HCT116 (cell line): ENCODE results near the gene PTHLH. TPM values are rescaled to one million over a fixed set of nuclear protein-coding genes. Genes with fewer than 3 reads are reported as not detected.

ENCODE experiments used
- ATAC-seq: fragments of 200-7000 bp; cut with Tn5 transposase; 2 replicates; pipeline ENCODE4 v1.9.1; 2020; ENCODE audit warnings: mild to moderate bottlenecking, moderate library complexity
- BruUV-seq: library from RNA; stranded (reverse); fragments of 400-500 nt; replicated peaks from 2 replicates; lab custom pipeline; 2021; lab: Mats Ljungman, UMichigan
- CTCF ChIA-PET: fragments of 300-600 bp; sonication (Branson Sonifier 250); formaldehyde crosslinking; loops from one replicate; lab custom pipeline; 2021; ENCODE audit warnings: antibody characterized with exemption; lab: Charles Lee
- POLR2A ChIA-PET: fragments of 300-600, 350-600 bp; sonication (Branson Sonifier 250); formaldehyde crosslinking; loops from one replicate; lab custom pipeline; 2021; ENCODE audit warnings: antibody characterized with exemption; lab: Charles Lee
- RAD21 ChIA-PET, 2 experiments: fragments of 300-600 bp; sonication (Branson Sonifier 250); formaldehyde crosslinking; loops; one replicate each; lab custom pipeline; 2023; ENCODE audit warnings: low total read pairs in 2 of 2; ENCODE audit not compliant: uncharacterized antibody in 2 of 2, unreplicated experiment in 2 of 2, low non-redundant PET in 1 of 2; lab: Charles Lee
- DNase-seq: peaks from one replicate; pipeline ENCODE4 v3.0.0-alpha.2; 2010; ENCODE audit warnings: low read depth, low spot score
- H2AFZ ChIP-seq: fragments of 200-600 bp; shearing (Covaris generic), sonication (generic); 2 replicates; pipeline ENCODE4 v1.6.1; 2017; ENCODE audit warnings: low read depth, mixed run types, mixed read lengths, antibody characterized with exemption, low read length; ENCODE audit not compliant: poor library complexity, severe bottlenecking
- H3K27ac ChIP-seq: 2 replicates; pipeline ENCODE4 v1.5.1; 2012; ENCODE audit warnings: low read depth, low read length
- H3K27me3 ChIP-seq: fragments of 200-600 bp; sonication (generic); 2 replicates; pipeline ENCODE4 v1.6.1; 2016; ENCODE audit warnings: mixed run types, low read length, mixed read lengths; ENCODE audit not compliant: insufficient read depth
- H3K36me3 ChIP-seq, 2 experiments: fragments of 200-500 bp in 1 of 2; fragments of 200-600 bp in 1 of 2; sonication (Bioruptor generic) in 1 of 2; sonication (generic) in 1 of 2; 2 replicates each; pipeline versions ENCODE4 v1.5.1 to v1.6.1; 2014 to 2016; ENCODE audit warnings: low read length in 2 of 2, inconsistent platforms in 1 of 2, mixed read lengths in 1 of 2, mixed run types in 1 of 2; ENCODE audit not compliant: insufficient read depth in 2 of 2, control insufficient read depth in 1 of 2
- H3K4me1 ChIP-seq, 2 experiments: fragments of 200-600 bp in 1 of 2; sonication (generic) in 1 of 2; 2 replicates each; pipeline versions ENCODE4 v1.5.1 to v1.6.1; 2012 to 2017; ENCODE audit warnings: low read length in 2 of 2, inconsistent platforms in 1 of 2, mild to moderate bottlenecking in 1 of 2, mixed read lengths in 1 of 2, mixed run types in 1 of 2, moderate library complexity in 1 of 2; ENCODE audit not compliant: insufficient read depth in 2 of 2, control insufficient read depth in 1 of 2
- H3K4me2 ChIP-seq: fragments of 200-600 bp; sonication (generic); 2 replicates; pipeline ENCODE4 v1.6.1; 2017; ENCODE audit warnings: mixed run types, low read length, mixed read lengths
- H3K4me3 ChIP-seq, 2 experiments: fragments of 200-600 bp in 1 of 2; sonication (generic) in 1 of 2; replicated peaks in 1 of 2; 2 replicates each; pipeline ENCODE4 v1.5.1; 2011 to 2016; ENCODE audit warnings: low read length in 2 of 2, control low read depth in 1 of 2, low read depth in 1 of 2, mild to moderate bottlenecking in 1 of 2, mixed read lengths in 1 of 2, mixed run types in 1 of 2
- H3K79me2 ChIP-seq: fragments of 200-600 bp; sonication (generic); 2 replicates; pipeline ENCODE4 v1.6.1; 2017; ENCODE audit warnings: mild to moderate bottlenecking, mixed run types, low read length, moderate library complexity, mixed read lengths; ENCODE audit not compliant: insufficient read depth
- H3K9ac ChIP-seq: fragments of 200-600 bp; sonication (generic); 2 replicates; pipeline ENCODE4 v1.6.1; 2016; ENCODE audit warnings: low read length, mixed read lengths
- H3K9me2 ChIP-seq: fragments of 200-600 bp; sonication (generic), shearing (Covaris generic); 2 replicates; pipeline ENCODE4 v1.6.1; 2017; ENCODE audit warnings: mixed run types, mild to moderate bottlenecking, moderate library complexity; ENCODE audit not compliant: insufficient read depth
- H3K9me3 ChIP-seq, 2 experiments: fragments of 200-500 bp in 1 of 2; fragments of 200-600 bp in 1 of 2; sonication (Bioruptor generic) in 1 of 2; sonication (generic) in 1 of 2; 2 replicates each; pipeline ENCODE4 v1.6.1; 2014 to 2017; ENCODE audit warnings: low read length in 2 of 2, mixed read lengths in 2 of 2, inconsistent platforms in 1 of 2, low read depth in 1 of 2, mild to moderate bottlenecking in 1 of 2, mixed run types in 1 of 2, moderate library complexity in 1 of 2; ENCODE audit not compliant: control insufficient read depth in 1 of 2, insufficient read depth in 1 of 2
- H4K20me1 ChIP-seq: fragments of 200-600 bp; sonication (generic), shearing (Covaris generic); 2 replicates; pipeline ENCODE4 v1.6.1; 2017; ENCODE audit warnings: mixed run types, mild to moderate bottlenecking, moderate library complexity; ENCODE audit not compliant: insufficient read depth
- CBX3 ChIP-seq: IDR thresholded peaks from 2 replicates; pipeline ENCODE4 v1.6.1; 2012; ENCODE audit warnings: low read depth
- EZH2phosphoT487 ChIP-seq: fragments of 200-600 bp; IDR thresholded peaks from 2 replicates; pipeline ENCODE4 v1.6.1; 2018; ENCODE audit warnings: antibody characterized with exemption, borderline replicate concordance
- FOSL1 ChIP-seq: IDR thresholded peaks from 2 replicates; pipeline ENCODE4 v1.6.1; 2012; ENCODE audit warnings: low read depth
- MAX ChIP-seq: IDR thresholded peaks from 2 replicates; pipeline ENCODE4 v1.6.1; 2012
- RAD21 ChIP-seq: IDR thresholded peaks from 2 replicates; pipeline ENCODE4 v1.6.1; 2012; ENCODE audit warnings: low read depth, mild to moderate bottlenecking
- REST ChIP-seq: IDR thresholded peaks from 2 replicates; pipeline ENCODE4 v1.6.1; 2012; ENCODE audit warnings: low read depth
- SRF ChIP-seq: IDR thresholded peaks from 2 replicates; pipeline ENCODE4 v1.6.1; 2012; ENCODE audit warnings: low read depth
- TCF7L2 ChIP-seq: IDR thresholded peaks from 2 replicates; pipeline ENCODE4 v1.7.0; 2011; ENCODE audit warnings: borderline replicate concordance, inconsistent platforms; ENCODE audit not compliant: insufficient read depth, insufficient read length; ENCODE audit errors: extremely low read depth
- ZBTB33 ChIP-seq: IDR thresholded peaks from 2 replicates; pipeline ENCODE4 v1.6.1; 2011; ENCODE audit warnings: mild to moderate bottlenecking, low read length, moderate library complexity; ENCODE audit not compliant: insufficient replicate concordance; ENCODE audit errors: extremely low read depth
- ZNF274 ChIP-seq: fragments of 200-500 bp; sonication (Bioruptor generic); IDR thresholded peaks from 2 replicates; pipeline ENCODE4 v1.6.1; 2014; ENCODE audit warnings: mild to moderate bottlenecking, low read depth, low read length, inconsistent platforms
- intact Hi-C: fragments of 100-400 bp; cut with micrococcal nuclease; formaldehyde crosslinking; loops from 2 replicates; pipeline ENCODE4 v1.10.0; 2022
- total RNA-seq: library from RNA; stranded (reverse); gene quantifications from one replicate; pipeline ENCODE4 v1.2.1, GENCODE V29; 2021; ENCODE audit not compliant: unreplicated experiment

PTHLH gene
- total RNA-seq, 1 experiment from 2014 or later, result not detected

- TF ChIP-seq ZBTB33 (no peak), CBX3 (no peak)
- TF ChIP-seq, all 23 proteins: peak for 0
Measured at GRCh38 chr12:27981874-27982273, 9.3 kb upstream of the PTHLH start (continued).

GRCh38 chr12:27979145-27979544 lies 6.6 kb upstream of the PTHLH start:
- Histone ChIP-seq H3K27ac (no peak overlapping the region), H3K9me3 (no peaks in the 10 kb centered on the region), H2AFZ (no peak overlapping the region), H3K4me2 (no peak overlapping the region), H3K79me2 (no peaks in the 10 kb centered on the region), H3K4me3 (no peak overlapping the region), H3K27me3 (no peaks in the 10 kb centered on the region), H3K9me2 (no peaks in the 10 kb centered on the region), H3K9ac (no peak overlapping the region), H4K20me1 (no peaks in the 10 kb centered on the region), H3K4me1 (0 out of 4 replicates have a peak, but pooled peaks cover 0 to 7% of the 10 kb centered on the region in 2 experiments), H3K36me3 (no peaks in the 10 kb centered on the region)
- TF ChIP-seq EZH2phosphoT487, result no peak
- TF ChIP-seq FOSL1, result no peak
- TF ChIP-seq SRF, result no peak
- no peak for TF ChIP-seq ZNF274
- no peak for TF ChIP-seq MAX
- TF ChIP-seq TCF7L2, result no peak
- no peak for TF ChIP-seq RAD21
- no peak for TF ChIP-seq REST
- DNase-seq (no peak), ATAC-seq (no peak)
- no TSS peak for BruUV-seq
- POLR2A ChIA-PET, result no interaction called here
- RAD21 ChIA-PET, result no interaction called here
- intact Hi-C loops, result no loop called here
- CTCF ChIA-PET, result no interaction called here
